HL-60 (cell line): ENCODE data around the gene IQCK.

ENCODE experiments used
- DNase-seq, 2 experiments: peaks; one replicate each; pipeline ENCODE4 v3.0.0-alpha.2; 2010 to 2020; ENCODE audit warnings: low read depth in 1 of 2, low spot score in 1 of 2
- H3K27ac ChIP-seq: fragments of 250-450 bp; sonication (Bioruptor Pico); replicated peaks from 2 replicates; pipeline ENCODE4 v1.5.1; 2020; ENCODE audit warnings: mild to moderate bottlenecking, moderate library complexity
- H3K27me3 ChIP-seq: fragments of 250-450 bp; sonication (Bioruptor Pico); 2 replicates; pipeline ENCODE4 v1.5.1; 2021; ENCODE audit warnings: mild to moderate bottlenecking, moderate library complexity; ENCODE audit not compliant: insufficient read depth, poor library complexity, severe bottlenecking
- H3K4me3 ChIP-seq: replicated peaks from 2 replicates; pipeline ENCODE4 v1.5.1; 2011; ENCODE audit warnings: mild to moderate bottlenecking, control low read depth, low read length; ENCODE audit not compliant: insufficient read depth
- GABPA ChIP-seq: IDR thresholded peaks from 2 replicates; pipeline ENCODE4 v1.6.1; 2012; ENCODE audit warnings: low read depth
- POLR2AphosphoS5 ChIP-seq: IDR thresholded peaks from 2 replicates; pipeline ENCODE4 v1.6.1; 2012; ENCODE audit warnings: low read depth
- SPI1 ChIP-seq: IDR thresholded peaks from 2 replicates; pipeline ENCODE4 v1.6.1; 2012; ENCODE audit warnings: low read depth, mild to moderate bottlenecking, borderline replicate concordance
- TF ChIP-seq, protein P1 (sequence below): IDR thresholded peaks from 2 replicates; pipeline ENCODE4 v1.6.1; 2012; ENCODE audit warnings: low read depth; ENCODE audit not compliant: insufficient replicate concordance
- TF ChIP-seq, protein P2 (sequence below): IDR thresholded peaks from one replicate; pipeline ENCODE4 v1.5.1; 2011; ENCODE audit warnings: low read length, control low read depth, inconsistent platforms; ENCODE audit not compliant: insufficient read depth

The IQCK gene

DNA sequence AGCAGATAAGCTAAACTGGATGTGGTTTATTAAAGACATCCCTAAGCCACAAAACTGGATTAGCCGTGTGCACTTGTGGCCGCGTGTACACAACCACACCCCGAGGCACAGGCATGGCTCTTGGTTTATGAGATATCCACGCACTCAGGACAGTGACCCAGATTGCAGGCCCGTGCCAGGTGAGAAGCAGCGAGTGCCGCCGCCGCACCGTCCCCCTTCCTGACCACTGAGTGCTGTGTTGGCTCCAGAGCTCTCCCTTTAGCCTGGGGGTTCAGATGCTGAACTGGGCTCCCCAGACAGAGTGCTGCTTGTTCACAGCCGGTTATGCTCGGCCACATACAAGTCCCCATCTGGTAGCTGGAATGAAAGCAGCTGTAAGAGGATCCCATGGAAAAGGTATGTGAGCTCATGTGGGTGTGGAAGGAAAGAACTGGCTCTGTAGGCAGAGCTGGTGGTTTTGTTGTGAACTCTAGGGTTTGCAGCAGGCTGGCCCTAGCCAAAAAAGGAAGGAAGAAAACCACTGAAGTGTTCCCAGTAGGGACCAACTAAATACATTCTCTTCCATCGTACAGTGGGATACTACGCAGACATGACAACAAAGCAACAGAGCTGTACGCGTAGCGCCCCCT lies 29.6 kb upstream of the IQCK start:
- Histone ChIP-seq H3K27ac (no peak overlapping the region), H3K27me3 (no peaks in the 10 kb centered on the region), H3K4me3 (no peak overlapping the region)
- DNase-seq = peak in 1 of 2 experiments; percentile 18
- TF ChIP-seq, protein P1, sequence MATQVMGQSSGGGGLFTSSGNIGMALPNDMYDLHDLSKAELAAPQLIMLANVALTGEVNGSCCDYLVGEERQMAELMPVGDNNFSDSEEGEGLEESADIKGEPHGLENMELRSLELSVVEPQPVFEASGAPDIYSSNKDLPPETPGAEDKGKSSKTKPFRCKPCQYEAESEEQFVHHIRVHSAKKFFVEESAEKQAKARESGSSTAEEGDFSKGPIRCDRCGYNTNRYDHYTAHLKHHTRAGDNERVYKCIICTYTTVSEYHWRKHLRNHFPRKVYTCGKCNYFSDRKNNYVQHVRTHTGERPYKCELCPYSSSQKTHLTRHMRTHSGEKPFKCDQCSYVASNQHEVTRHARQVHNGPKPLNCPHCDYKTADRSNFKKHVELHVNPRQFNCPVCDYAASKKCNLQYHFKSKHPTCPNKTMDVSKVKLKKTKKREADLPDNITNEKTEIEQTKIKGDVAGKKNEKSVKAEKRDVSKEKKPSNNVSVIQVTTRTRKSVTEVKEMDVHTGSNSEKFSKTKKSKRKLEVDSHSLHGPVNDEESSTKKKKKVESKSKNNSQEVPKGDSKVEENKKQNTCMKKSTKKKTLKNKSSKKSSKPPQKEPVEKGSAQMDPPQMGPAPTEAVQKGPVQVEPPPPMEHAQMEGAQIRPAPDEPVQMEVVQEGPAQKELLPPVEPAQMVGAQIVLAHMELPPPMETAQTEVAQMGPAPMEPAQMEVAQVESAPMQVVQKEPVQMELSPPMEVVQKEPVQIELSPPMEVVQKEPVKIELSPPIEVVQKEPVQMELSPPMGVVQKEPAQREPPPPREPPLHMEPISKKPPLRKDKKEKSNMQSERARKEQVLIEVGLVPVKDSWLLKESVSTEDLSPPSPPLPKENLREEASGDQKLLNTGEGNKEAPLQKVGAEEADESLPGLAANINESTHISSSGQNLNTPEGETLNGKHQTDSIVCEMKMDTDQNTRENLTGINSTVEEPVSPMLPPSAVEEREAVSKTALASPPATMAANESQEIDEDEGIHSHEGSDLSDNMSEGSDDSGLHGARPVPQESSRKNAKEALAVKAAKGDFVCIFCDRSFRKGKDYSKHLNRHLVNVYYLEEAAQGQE = no peak
- no peak for TF ChIP-seq SPI1
- TF ChIP-seq GABPA = no peak
- no peak for TF ChIP-seq POLR2AphosphoS5
- TF ChIP-seq, protein P2, sequence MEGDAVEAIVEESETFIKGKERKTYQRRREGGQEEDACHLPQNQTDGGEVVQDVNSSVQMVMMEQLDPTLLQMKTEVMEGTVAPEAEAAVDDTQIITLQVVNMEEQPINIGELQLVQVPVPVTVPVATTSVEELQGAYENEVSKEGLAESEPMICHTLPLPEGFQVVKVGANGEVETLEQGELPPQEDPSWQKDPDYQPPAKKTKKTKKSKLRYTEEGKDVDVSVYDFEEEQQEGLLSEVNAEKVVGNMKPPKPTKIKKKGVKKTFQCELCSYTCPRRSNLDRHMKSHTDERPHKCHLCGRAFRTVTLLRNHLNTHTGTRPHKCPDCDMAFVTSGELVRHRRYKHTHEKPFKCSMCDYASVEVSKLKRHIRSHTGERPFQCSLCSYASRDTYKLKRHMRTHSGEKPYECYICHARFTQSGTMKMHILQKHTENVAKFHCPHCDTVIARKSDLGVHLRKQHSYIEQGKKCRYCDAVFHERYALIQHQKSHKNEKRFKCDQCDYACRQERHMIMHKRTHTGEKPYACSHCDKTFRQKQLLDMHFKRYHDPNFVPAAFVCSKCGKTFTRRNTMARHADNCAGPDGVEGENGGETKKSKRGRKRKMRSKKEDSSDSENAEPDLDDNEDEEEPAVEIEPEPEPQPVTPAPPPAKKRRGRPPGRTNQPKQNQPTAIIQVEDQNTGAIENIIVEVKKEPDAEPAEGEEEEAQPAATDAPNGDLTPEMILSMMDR = no peak

DNA sequence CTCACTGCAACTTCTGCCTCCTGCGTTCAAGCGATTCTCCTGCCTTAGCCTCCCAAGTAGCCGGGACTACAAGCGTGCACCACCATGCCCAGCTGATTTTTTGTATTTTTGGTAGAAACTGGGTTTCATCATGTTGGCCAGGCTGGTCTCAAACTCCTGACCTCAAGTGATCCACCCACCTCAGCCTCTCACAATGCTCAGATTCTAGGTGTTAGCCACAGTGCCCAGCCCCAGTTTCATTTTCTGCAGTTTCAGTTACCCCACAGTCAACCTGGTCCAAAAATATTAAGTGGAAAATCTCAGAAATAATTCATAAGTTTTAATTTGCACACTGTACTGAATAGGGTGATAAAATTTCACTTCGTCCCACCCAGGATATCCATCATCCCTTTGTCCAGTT lies 28.7 kb upstream of the IQCK start:
- DNase-seq = no peak
- TF ChIP-seq, protein P2 = no peak
- no peak for TF ChIP-seq SPI1
- no peak for TF ChIP-seq POLR2AphosphoS5
- TF ChIP-seq, protein P1 = no peak
- no peak for TF ChIP-seq GABPA
- no peak overlapping the region for H3K4me3 ChIP-seq

DNA sequence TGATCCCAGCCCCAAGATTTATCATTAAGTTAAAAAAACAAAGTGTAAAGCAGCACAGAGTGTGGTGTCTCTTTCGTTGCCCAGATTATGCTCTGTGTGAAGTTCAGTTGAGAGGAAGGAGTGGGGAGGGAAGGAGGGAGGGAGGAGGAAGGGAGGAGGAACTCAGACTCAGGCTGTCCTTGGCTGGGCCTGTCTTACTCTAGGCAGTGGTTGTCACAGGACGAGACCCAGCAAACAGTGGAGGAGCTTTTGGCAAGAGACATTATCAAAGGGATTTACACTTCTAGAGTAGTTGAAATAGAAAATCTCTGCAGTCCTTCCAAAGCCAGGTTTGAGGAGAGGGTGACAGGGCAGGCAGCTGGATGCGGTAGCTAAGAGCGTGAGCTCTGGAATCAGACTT lies 27.9 kb upstream of the IQCK start:
- no peaks in the 10 kb centered on the region for H3K27me3 ChIP-seq
- H3K4me3 ChIP-seq = no peak overlapping the region
- DNase-seq = peak in 1 of 2 experiments; percentile 48
- H3K27ac ChIP-seq = no peak overlapping the region
- TF ChIP-seq POLR2AphosphoS5 (no peak), SPI1 (no peak), GABPA (no peak)
- TF ChIP-seq, protein P2 = no peak
- TF ChIP-seq, protein P1 = no peak

More for the DNA sequence above, 28.7 kb upstream of the IQCK start:
- H3K27ac ChIP-seq = no peak overlapping the region
- H3K27me3 ChIP-seq = no peaks in the 10 kb centered on the region
